SU-DHL-6 (cell line): Measurements from ENCODE around the gene BEND6.

Experiments used
- H2AFZ ChIP-seq: fragments of 200-600 bp; sonication (generic); 2 replicates; pipeline ENCODE4 v1.6.1; 2014; ENCODE audit warnings: low read depth, mild to moderate bottlenecking, moderate library complexity, mixed read lengths, antibody characterized with exemption, low read length; ENCODE audit not compliant: severe bottlenecking
- H3F3A ChIP-seq: fragments of 200-600 bp; shearing (Covaris generic); 2 replicates; pipeline ENCODE4 v1.6.0; 2016; ENCODE audit warnings: antibody characterized with exemption, mild to moderate bottlenecking; ENCODE audit not compliant: insufficient read depth
- H3K27ac ChIP-seq: fragments of 200-600 bp; sonication (generic); 2 replicates; pipeline ENCODE4 v1.5.1; 2016; ENCODE audit warnings: low read depth, mild to moderate bottlenecking, low read length, moderate library complexity, mixed read lengths
- H3K27me3 ChIP-seq: fragments of 200-600 bp; sonication (generic), shearing (Covaris generic); 2 replicates; pipeline ENCODE4 v1.6.0; 2014; ENCODE audit warnings: mild to moderate bottlenecking, low read length
- H3K36me3 ChIP-seq: fragments of 200-600 bp; sonication (generic); 2 replicates; pipeline ENCODE4 v1.6.1; 2014; ENCODE audit warnings: mild to moderate bottlenecking, low read length, mixed read lengths
- H3K4me2 ChIP-seq: fragments of 300-600, 200-600 bp; shearing (Covaris generic), sonication (generic); 2 replicates; pipeline ENCODE4 v1.6.0; 2014; ENCODE audit warnings: low read length, low read depth, mild to moderate bottlenecking; ENCODE audit not compliant: poor library complexity, severe bottlenecking
- H3K4me3 ChIP-seq: fragments of 200-600 bp; sonication (generic); 2 replicates; pipeline ENCODE4 v1.5.1; 2014; ENCODE audit warnings: antibody characterized with exemption, low read length, mild to moderate bottlenecking, mixed read lengths; ENCODE audit not compliant: insufficient read depth, poor library complexity, severe bottlenecking
- H3K79me2 ChIP-seq: fragments of 200-600 bp; sonication (generic); 2 replicates; pipeline ENCODE4 v1.6.1; 2014; ENCODE audit warnings: mild to moderate bottlenecking, low read length, moderate library complexity; ENCODE audit not compliant: insufficient read depth
- H3K9ac ChIP-seq: fragments of 200-600 bp; sonication (generic); 2 replicates; pipeline ENCODE4 v1.7.0; 2014; ENCODE audit warnings: mild to moderate bottlenecking, low read length
- H3K9me2 ChIP-seq: fragments of 200-600 bp; sonication (generic); replicated peaks from 2 replicates; pipeline ENCODE4 v1.6.1; 2014; ENCODE audit warnings: low read length; ENCODE audit not compliant: insufficient read depth
- H3K9me3 ChIP-seq: fragments of 200-600 bp; sonication (generic); 2 replicates; pipeline ENCODE4 v1.6.1; 2014; ENCODE audit warnings: low read length, mixed read lengths; ENCODE audit not compliant: insufficient read depth
- H4K20me1 ChIP-seq: fragments of 200-600 bp; sonication (generic); 2 replicates; pipeline ENCODE4 v1.6.1; 2014; ENCODE audit warnings: low read depth, mild to moderate bottlenecking, antibody characterized with exemption, low read length, moderate library complexity, mixed read lengths
- CTCF ChIP-seq: fragments of 200-600 bp; sonication (generic); IDR thresholded peaks from one replicate; pipeline ENCODE4 v1.5.1; 2017; ENCODE audit warnings: antibody characterized with exemption, mild to moderate bottlenecking, low read length, moderate library complexity; ENCODE audit not compliant: insufficient read depth, poor library complexity, severe bottlenecking
- EZH2phosphoT487 ChIP-seq: fragments of 200-600 bp; sonication (generic), shearing (Covaris generic); conservative IDR thresholded peaks from 2 replicates; pipeline ENCODE4 v1.6.1; 2018; ENCODE audit warnings: mild to moderate bottlenecking, antibody characterized with exemption, low read length, moderate library complexity, mixed read lengths

The BEND6 gene

GRCh38 chr6:57013521-57013926, 58.6 kb downstream of the BEND6 start:
- H3K36me3 ChIP-seq, result no peaks in the 10 kb centered on the region
- H3K4me3 ChIP-seq, result no peak overlapping the region
- H4K20me1 ChIP-seq, result no peaks in the 10 kb centered on the region
- no peaks in the 10 kb centered on the region for H3K9me2 ChIP-seq
- H3K27ac ChIP-seq, result no peak overlapping the region
- no peak overlapping the region for H3K4me2 ChIP-seq
- H2AFZ ChIP-seq, result no peak overlapping the region
- H3K9me3 ChIP-seq, result no peaks in the 10 kb centered on the region
- H3K79me2 ChIP-seq, result no peaks in the 10 kb centered on the region
- TF ChIP-seq EZH2phosphoT487 (no peak), CTCF (no peak)
- no peaks in the 10 kb centered on the region for H3K27me3 ChIP-seq
- H3F3A ChIP-seq, result no peaks in the 10 kb centered on the region
- H3K9ac ChIP-seq, result no peak overlapping the region

- no peaks in the 10 kb centered on the region for H3K9me2 ChIP-seq
- no peaks in the 10 kb centered on the region for H3K9me3 ChIP-seq
- H4K20me1 ChIP-seq, result no peaks in the 10 kb centered on the region
- H3K27me3 ChIP-seq, result no peaks in the 10 kb centered on the region
- no peak overlapping the region for H3K4me2 ChIP-seq
- no peaks in the 10 kb centered on the region for H3K36me3 ChIP-seq
- no peak overlapping the region for H2AFZ ChIP-seq
- no peaks in the 10 kb centered on the region for H3K79me2 ChIP-seq
- no peak overlapping the region for H3K9ac ChIP-seq
- no peak for TF ChIP-seq CTCF
- H3K4me3 ChIP-seq, result no peak overlapping the region
- no peak overlapping the region for H3K27ac ChIP-seq
- no peaks in the 10 kb centered on the region for H3F3A ChIP-seq
Observed at GRCh38 chr6:57017069-57017468, 62.2 kb downstream of the BEND6 start.

- no peak overlapping the region for H3K27ac ChIP-seq
- no peaks in the 10 kb centered on the region for H3K79me2 ChIP-seq
- H3K9me2 ChIP-seq, result no peaks in the 10 kb centered on the region
- H3F3A ChIP-seq, result no peaks in the 10 kb centered on the region
- H3K4me3 ChIP-seq, result no peak overlapping the region
- no peaks in the 10 kb centered on the region for H4K20me1 ChIP-seq
- H3K4me2 ChIP-seq, result no peak overlapping the region
- no peaks in the 10 kb centered on the region for H3K36me3 ChIP-seq
- TF ChIP-seq EZH2phosphoT487, result no peak
- TF ChIP-seq CTCF, result no peak
- no peaks in the 10 kb centered on the region for H3K9me3 ChIP-seq
- H2AFZ ChIP-seq, result no peak overlapping the region
- H3K27me3 ChIP-seq, result no peaks in the 10 kb centered on the region
- no peak overlapping the region for H3K9ac ChIP-seq
Observed at GRCh38 chr6:57017841-57018240, 62.9 kb downstream of the BEND6 start.

GRCh38 chr6:57019434-57019833, 64.5 kb downstream of the BEND6 start:
- TF ChIP-seq CTCF (no peak), EZH2phosphoT487 (no peak)
- Histone ChIP-seq H3K9ac (no peak overlapping the region), H3F3A (no peaks in the 10 kb centered on the region), H3K27ac (no peak overlapping the region), H3K79me2 (no peaks in the 10 kb centered on the region), H3K9me3 (no peaks in the 10 kb centered on the region), H3K36me3 (no peaks in the 10 kb centered on the region), H3K9me2 (no peaks in the 10 kb centered on the region), H3K4me3 (no peak overlapping the region), H3K4me2 (no peak overlapping the region), H4K20me1 (no peaks in the 10 kb centered on the region), H2AFZ (no peak overlapping the region), H3K27me3 (no peaks in the 10 kb centered on the region)
